ENCODE results near the gene GLG1.

DNA sequence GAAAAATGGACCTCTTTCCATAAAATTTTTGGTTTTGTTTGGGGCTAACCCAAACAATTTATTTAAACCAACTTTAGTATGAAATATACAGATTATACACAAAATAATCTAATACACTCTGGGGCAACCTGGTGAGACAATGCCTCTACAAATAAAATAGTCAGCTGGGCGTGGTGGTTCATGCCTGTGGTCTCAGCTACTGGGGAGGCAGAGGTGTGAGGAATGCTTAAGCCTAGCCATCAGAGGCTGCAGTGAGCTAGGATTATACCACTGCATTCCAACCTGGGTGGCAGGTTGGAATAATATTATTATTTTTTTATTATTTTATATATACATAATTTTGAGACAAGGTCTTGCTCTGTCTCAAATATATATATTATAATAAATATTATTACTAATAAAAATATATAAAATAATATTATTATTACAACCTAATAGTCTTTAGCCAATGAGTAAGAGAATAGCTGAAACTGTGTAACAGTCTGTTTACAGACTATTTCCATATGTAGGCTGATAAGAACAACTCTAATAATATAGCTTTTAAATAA lies 50.5 kb downstream of the GLG1 start:
- TF ChIP-seq RAD21 (IDR thresholded peaks at IDR 0.05; ENCODE audit: low read depth) (no peak), FOXM1 (IDR thresholded peaks at IDR 0.05; ENCODE audit: borderline replicate concordance, low read depth) (no peak), EP300 (IDR thresholded peaks at IDR 0.05; ENCODE audit: borderline replicate concordance) (no peak), TCF12 (IDR thresholded peaks at IDR 0.05; ENCODE audit: low read depth) (no peak), NFIC (IDR thresholded peaks at IDR 0.05) (no peak), CEBPB (IDR thresholded peaks at IDR 0.05) (no peak)
- TF ChIP-seq, protein P1, sequence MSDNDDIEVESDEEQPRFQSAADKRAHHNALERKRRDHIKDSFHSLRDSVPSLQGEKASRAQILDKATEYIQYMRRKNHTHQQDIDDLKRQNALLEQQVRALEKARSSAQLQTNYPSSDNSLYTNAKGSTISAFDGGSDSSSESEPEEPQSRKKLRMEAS (IDR thresholded peaks at IDR 0.05), result no peak
